ENCODE data around the gene TMEM181.

- TF ChIP-seq POLR2A (IDR thresholded peaks at IDR 0.05): no peak
- TF ChIP-seq, protein P1, sequence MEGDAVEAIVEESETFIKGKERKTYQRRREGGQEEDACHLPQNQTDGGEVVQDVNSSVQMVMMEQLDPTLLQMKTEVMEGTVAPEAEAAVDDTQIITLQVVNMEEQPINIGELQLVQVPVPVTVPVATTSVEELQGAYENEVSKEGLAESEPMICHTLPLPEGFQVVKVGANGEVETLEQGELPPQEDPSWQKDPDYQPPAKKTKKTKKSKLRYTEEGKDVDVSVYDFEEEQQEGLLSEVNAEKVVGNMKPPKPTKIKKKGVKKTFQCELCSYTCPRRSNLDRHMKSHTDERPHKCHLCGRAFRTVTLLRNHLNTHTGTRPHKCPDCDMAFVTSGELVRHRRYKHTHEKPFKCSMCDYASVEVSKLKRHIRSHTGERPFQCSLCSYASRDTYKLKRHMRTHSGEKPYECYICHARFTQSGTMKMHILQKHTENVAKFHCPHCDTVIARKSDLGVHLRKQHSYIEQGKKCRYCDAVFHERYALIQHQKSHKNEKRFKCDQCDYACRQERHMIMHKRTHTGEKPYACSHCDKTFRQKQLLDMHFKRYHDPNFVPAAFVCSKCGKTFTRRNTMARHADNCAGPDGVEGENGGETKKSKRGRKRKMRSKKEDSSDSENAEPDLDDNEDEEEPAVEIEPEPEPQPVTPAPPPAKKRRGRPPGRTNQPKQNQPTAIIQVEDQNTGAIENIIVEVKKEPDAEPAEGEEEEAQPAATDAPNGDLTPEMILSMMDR (IDR thresholded peaks at IDR 0.05): no peak
Observed at GRCh38 chr6:158516098-158516497, 43.8 kb upstream of the TMEM181 start.

Data from vagina (tissue), 2 donors.